ENCODE measurements around the gene KMT2E.
"Not testable (repeated sequence)": the region's sequence is repeated elsewhere in the genome, so short reads cannot be mapped to it uniquely, and the experiment has no call there.

The KMT2E gene

GRCh38 chr7:105013816-105014692 is at the start of gene KMT2E:
Gene KMT2E, plus strand, starts transcription at chr7:105014205. Its CDS starts 26,748 bp downstream, at chr7:105040953.
- peak; percentile 83 for DNase-seq (ENCODE audit: low read depth)

GRCh38 chr7:104964626-104965236 is 49.3 kb upstream of the KMT2E start:
- no peak for DNase-seq (ENCODE audit: low read depth)

- DNase-seq (ENCODE audit: low read depth) = no peak
These were observed 48.0 kb upstream of the KMT2E start for GRCh38 chr7:104966022-104966421.

- no peak for DNase-seq (ENCODE audit: low read depth)
These were observed 46.9 kb upstream of the KMT2E start for GRCh38 chr7:104967088-104967487.

- DNase-seq (ENCODE audit: low read depth) = no peak
These were observed 46.4 kb upstream of the KMT2E start for GRCh38 chr7:104967595-104967994.

- DNase-seq (ENCODE audit: low read depth) = no peak
These were observed 45.4 kb upstream of the KMT2E start for GRCh38 chr7:104968648-104969047.

- DNase-seq (ENCODE audit: low read depth) = no peak
These were observed 44.8 kb upstream of the KMT2E start for GRCh38 chr7:104969183-104969582.

- no peak for DNase-seq (ENCODE audit: low read depth)
These were observed 42.5 kb upstream of the KMT2E start for GRCh38 chr7:104971290-104972071.

GRCh38 chr7:104972500-104972899 is 41.5 kb upstream of the KMT2E start:
- no peak for DNase-seq (ENCODE audit: low read depth)

- DNase-seq (ENCODE audit: low read depth) = no peak
These were observed 40.8 kb upstream of the KMT2E start for GRCh38 chr7:104973227-104973626.

- DNase-seq (ENCODE audit: low read depth) = no peak
These were observed 40.0 kb upstream of the KMT2E start for GRCh38 chr7:104973909-104974415.

- not testable (repeated sequence) for DNase-seq (ENCODE audit: low read depth)
These were observed 38.5 kb upstream of the KMT2E start for GRCh38 chr7:104975553-104975952.

- DNase-seq (ENCODE audit: low read depth) = no peak
These were observed 36.9 kb upstream of the KMT2E start for GRCh38 chr7:104976966-104977636.

GRCh38 chr7:104978460-104978859 is 35.5 kb upstream of the KMT2E start:
- no peak for DNase-seq (ENCODE audit: low read depth)

GRCh38 chr7:104979167-104979841 is 34.7 kb upstream of the KMT2E start:
- no peak for DNase-seq (ENCODE audit: low read depth)

- no peak for DNase-seq (ENCODE audit: low read depth)
These were observed 33.6 kb upstream of the KMT2E start for GRCh38 chr7:104980440-104980839.

GRCh38 chr7:104980841-104981671 is 32.9 kb upstream of the KMT2E start:
- no peak for DNase-seq (ENCODE audit: low read depth)

GRCh38 chr7:104981672-104982037 is 32.4 kb upstream of the KMT2E start:
- no peak for DNase-seq (ENCODE audit: low read depth)

GRCh38 chr7:104982308-104983075 is 31.5 kb upstream of the KMT2E start:
- DNase-seq (ENCODE audit: low read depth) = no peak

Measured in stimulated activated CD8-positive, alpha-beta memory T cell treated with anti-CD3 and anti-CD28 coated beads, Interleukin-15, amount 100 ng/mL, for 24 hours (primary cell).